ENCODE data around the gene RIPK4.

- TF ChIP-seq EZH2 (IDR thresholded peaks at IDR 0.05; ENCODE audit: borderline replicate concordance, insufficient read depth, low read length, poor library complexity, severe bottlenecking) (no peak), REST (IDR thresholded peaks at IDR 0.05; ENCODE audit: borderline replicate concordance) (no peak), CTCF (IDR thresholded peaks at IDR 0.05; ENCODE audit: poor library complexity, severe bottlenecking) (no peak)
Observed at GRCh38 chr21:41802198-41802584, 35.3 kb upstream of the RIPK4 start.
